HG03060 (cell line): ENCODE measurements around the gene EPB42.
"Not testable (repeated sequence)": the region's sequence is repeated elsewhere in the genome, so short reads cannot be mapped to it uniquely, and the experiment has no call there.

Source experiments
- ATAC-seq: cut with Tn5 transposase; IDR thresholded peaks from one replicate; pipeline ENCODE4 v1.9.1; 2021; ENCODE audit warnings: low read depth, moderate number of reproducible peaks; ENCODE audit not compliant: unreplicated experiment

The EPB42 gene

GRCh38 chr15:43242616-43243015, 21.8 kb upstream of the EPB42 start:
- ATAC-seq: no peak

DNA sequence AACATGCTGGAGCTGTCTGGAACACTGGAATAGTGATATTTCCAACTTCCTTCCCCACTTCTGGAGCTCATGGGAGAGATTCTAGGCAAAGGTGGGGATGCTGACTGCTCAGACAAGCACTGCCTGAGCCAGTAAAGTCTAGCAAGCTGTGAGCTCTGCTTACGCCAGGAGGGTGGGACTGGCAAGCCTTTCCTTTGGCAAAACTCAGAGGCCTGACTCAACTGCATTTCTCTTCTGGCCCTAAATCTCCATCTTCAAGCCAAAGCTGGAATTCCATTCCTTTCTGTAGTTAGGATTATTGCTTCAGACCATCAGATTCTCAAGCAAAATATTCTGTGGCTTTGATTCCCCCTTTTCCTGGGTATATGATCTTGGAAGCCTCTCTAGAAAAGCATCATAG, 20.3 kb upstream of the EPB42 start:
- ATAC-seq: no peak

DNA sequence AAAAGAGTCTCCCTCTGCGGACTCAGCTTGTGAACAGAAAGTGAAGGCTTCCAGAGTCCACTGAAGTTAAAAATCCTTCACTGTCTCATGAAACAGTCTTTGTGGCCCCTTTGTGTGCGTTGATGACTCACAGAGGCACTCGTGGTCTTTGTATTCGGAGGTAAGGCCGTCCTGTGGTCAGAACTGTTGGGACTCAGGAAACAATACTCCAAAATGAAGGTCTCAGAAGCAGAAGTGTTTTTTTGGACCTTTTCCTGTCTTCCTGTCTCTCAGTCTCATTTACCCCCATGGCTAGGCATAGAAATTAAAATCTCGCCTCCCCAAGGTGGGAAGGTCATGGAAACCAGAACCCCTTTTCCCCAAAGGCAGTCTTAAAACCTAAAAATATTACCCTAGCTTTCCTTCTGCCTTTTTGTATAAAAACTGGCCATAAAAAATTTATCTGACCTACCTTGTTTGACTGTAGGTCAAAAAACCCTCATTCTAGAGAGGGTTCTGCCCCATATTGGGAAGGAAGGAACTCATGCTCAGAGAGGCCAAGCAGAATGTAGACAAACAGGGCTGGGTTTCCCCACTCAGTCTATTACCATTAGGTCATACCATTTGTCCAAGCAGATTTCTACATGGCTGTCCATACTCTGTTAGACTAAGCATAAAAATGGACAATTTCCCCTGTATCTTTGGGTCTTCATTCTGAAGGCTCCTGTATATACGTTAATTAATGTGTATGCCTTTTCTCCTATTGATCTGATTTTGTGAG, 19.1 kb upstream of the EPB42 start:
- no peak for ATAC-seq

- ATAC-seq: no peak
Observed at GRCh38 chr15:43238671-43239131, 17.9 kb upstream of the EPB42 start.

- no peak for ATAC-seq
Observed at GRCh38 chr15:43237842-43238470, 17.1 kb upstream of the EPB42 start.

DNA sequence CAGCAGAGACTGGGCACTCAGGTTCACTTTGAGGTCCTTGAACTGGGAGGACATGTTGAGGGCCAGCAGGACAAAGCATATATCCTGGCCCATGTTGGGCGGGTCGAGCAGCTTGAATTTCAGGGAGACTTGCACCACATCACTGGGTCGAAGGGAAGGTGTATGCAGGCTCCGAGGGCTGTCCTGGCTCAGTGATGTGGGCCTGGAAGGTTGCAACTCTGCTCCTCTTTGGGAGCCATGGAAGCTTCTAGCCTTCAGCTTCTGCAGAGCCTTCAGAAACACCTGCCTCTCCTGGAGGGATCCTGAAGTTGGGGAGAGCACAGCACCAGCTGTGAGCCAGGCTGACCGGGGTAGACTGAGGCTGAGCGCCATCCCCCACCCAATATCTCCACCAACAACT, 14.7 kb upstream of the EPB42 start:
- no peak for ATAC-seq

GRCh38 chr15:43232289-43232874, 11.6 kb upstream of the EPB42 start:
- no peak for ATAC-seq

DNA sequence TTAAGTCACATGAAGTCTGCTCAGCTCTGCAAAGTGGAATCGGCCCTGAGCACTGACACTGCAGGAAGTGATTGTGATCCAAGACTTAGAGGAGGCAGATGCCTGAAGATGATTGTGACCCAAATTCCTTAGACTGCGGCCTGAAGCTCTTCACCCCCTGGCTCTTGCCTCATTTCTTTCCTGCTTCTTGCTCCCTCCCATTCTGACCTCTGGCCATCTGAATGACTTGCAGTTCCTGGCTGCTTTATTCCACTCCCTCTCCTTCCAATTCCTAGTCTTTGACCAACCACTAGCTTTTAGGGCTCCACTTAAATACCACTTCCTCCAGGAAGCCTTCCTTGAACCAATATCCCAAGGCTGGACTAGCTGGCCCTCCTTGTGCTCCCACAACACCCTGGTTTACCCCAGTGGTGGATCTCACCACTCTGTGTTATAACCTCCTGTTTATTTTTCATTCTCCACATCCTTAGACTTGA, 9.9 kb upstream of the EPB42 start:
- no peak for ATAC-seq

DNA sequence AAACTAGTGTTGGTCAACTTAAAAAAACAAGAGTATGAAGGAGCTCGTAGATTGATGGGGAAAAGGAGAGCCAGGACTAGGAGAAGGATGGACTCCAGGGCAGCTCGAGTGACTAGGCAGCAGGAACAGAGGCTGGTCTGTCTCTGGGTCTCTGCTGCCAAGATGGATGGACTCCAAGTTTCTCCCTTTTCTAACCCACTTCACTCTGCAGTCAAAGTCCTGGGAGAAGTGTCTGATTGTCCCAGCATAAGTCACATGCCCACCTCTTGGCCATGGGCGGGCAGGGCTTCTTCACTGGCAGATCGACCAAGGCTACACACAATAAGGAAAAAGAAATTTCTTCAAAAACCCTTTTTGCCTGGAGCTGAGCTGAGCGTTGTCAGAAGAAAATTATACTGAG, 9.2 kb upstream of the EPB42 start:
- ATAC-seq: no peak

DNA sequence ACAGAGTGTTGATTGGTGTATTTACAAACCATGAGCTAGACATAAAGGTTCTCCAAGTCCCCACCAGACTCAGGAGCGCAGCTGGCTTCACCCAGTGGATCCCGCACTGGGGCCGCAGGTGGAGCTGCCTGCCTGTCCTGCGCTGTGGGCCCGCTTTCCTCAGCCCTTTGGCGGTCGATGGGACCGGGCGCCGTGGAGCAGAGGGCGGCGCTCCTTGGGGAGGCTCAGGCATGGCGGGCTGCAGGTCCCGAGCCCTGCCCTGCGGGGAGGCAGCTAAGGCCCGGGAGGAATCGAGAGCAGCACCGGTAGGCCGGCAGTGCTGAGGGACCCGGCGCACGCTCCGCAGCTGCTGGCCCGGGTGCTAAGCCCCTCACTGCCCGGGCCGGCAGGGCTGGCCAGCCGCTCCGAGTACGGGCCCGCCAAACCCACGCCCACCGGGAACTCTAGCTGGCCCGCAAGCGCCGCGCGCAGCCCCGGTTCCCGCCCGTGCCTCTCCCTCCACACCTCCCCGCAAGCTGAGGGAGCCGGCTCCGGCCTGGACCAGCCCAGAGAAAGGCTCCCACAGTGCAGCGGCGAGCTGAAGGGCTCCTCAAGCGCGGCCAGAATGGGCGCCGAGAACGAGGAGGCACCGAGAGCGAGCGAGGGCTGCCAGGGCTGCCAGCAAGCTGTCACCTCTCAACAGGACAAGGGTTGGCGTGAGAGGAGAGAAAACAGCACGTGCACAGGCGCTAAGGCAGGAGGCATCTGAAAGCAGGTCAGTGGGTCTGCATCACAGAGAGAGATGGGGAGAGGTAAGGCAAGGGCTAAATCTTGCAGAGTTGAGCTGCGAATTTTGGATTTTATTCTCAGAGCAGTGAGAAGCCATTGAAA, 5.9 kb upstream of the EPB42 start:
- ATAC-seq: no peak

DNA sequence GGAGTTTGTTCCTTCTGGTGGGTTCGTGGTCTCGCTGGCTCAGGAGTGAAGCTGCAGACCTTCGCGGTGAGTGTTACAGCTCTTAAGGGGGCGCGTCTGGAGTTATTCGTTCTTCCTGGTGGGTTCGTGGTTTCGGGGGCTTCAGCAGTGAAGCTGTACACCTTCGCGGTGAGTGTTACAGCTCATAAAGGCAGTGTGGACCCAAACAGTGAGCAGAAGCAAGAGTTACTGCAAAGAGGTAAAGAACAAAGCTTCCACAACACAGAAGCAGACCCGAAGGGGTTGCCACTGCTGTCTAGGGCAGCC, 5.1 kb upstream of the EPB42 start:
- ATAC-seq: not testable (repeated sequence)

DNA sequence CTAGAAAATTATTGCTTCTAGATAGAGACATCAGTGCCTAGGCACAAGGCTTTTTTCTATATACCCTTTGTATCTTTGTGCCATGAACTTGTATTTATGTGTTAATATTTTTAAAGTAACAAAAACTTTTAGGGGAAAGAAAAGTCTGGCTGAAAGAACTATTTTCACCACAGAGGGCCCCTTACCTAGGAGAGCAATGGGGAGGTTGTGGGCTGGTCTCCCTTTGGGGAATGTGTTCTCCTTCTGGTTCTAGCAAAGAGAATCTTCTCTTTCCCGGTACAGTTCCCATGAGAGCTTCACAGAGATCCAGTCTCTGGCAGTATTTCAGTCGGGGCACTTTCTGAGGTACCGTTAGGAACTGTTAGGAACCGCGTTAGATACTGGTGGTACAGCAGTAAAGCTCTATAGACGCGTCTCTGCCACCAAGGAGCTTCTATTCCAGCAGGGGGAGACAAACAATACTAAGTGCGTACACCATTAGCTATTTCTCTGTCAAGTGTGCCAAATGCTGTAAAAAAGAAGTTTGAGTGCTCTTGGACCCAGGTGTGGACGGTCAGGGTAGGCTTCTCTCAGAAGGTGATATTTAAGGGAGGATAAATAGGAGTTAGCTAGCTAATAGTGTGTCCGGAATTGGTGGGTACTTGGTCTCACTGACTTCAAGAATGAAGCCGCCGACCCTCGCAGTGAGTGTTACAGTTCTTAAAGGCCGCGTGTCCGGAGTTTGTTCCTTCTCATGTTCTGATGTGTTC, 4.6 kb upstream of the EPB42 start:
- ATAC-seq: no peak

DNA sequence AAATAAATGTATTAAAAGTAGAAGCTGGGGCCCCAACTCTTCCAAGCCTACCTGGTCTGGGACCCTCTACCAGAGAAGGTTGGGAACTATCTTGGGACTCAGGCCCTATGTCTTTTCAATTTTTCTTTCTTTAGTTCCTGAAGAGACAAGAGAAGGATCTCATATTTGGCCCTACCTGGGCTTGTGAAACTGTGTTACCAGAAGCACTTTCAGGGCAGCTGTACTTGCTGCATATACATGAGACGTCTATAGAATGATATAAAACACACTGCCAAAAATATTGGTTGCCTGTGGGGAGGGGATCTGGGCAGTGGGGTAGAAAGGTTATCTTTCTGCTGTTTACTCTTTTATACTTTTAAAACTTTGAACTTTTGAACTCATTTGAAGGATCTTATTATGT, 604 bp upstream of the EPB42 start:
- ATAC-seq: no peak

GRCh38 chr15:43219929-43220928, 589 bp downstream of the EPB42 start:
- no peak for ATAC-seq

- no peak for ATAC-seq
Observed at GRCh38 chr15:43218908-43219706, 1.7 kb downstream of the EPB42 start.

- ATAC-seq: no peak
Observed at GRCh38 chr15:43215961-43216360, 4.9 kb downstream of the EPB42 start.

GRCh38 chr15:43214592-43215295, 6.1 kb downstream of the EPB42 start:
- no peak for ATAC-seq

DNA sequence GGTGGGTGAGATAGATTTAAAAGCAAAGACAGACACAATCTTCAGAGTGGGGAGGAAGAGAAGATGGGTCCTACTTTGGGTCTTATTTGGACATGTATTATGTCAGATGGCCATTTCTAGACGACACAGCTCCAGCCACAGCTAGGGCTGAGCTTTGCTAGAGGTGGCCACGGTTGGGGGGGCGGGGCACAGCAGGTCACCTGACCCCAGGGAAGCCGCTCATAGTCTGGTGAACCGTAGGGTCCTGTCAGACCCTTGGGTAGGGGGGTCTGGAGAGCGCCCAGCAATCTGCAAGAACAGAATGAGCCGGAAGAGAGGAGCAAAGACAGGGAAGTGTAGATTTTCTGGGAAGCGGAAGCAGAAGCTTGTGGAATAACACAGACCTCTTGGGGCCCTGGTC, 6.6 kb downstream of the EPB42 start:
- no peak for ATAC-seq
